ENCODE measurements around the gene BRAF.

DNA sequence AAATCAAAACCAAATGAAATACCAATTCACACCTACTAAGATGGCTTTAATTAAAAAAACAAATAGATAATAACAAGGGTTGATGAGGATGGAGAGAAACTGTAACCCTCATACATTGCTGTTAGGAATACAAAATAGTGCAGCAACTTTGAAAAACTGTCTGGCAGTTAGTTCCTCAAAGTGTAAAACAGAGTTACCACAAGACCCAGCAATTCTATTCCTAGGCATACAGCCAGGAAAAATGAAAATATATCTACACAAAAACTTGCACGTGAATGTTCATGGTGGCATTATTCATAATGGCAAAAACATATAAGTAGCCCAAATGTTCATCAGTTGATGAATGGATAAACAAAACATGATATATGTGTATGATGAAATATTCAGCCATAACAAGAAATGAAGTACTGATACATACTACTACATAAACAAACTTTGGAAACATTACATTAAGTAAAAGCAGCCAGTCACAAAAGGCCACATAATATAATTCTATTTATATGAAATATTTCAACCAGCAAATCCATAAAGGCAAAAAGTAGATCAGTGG, 83.5 kb downstream of the BRAF start:
- TF ChIP-seq, protein P1, sequence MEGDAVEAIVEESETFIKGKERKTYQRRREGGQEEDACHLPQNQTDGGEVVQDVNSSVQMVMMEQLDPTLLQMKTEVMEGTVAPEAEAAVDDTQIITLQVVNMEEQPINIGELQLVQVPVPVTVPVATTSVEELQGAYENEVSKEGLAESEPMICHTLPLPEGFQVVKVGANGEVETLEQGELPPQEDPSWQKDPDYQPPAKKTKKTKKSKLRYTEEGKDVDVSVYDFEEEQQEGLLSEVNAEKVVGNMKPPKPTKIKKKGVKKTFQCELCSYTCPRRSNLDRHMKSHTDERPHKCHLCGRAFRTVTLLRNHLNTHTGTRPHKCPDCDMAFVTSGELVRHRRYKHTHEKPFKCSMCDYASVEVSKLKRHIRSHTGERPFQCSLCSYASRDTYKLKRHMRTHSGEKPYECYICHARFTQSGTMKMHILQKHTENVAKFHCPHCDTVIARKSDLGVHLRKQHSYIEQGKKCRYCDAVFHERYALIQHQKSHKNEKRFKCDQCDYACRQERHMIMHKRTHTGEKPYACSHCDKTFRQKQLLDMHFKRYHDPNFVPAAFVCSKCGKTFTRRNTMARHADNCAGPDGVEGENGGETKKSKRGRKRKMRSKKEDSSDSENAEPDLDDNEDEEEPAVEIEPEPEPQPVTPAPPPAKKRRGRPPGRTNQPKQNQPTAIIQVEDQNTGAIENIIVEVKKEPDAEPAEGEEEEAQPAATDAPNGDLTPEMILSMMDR (IDR thresholded peaks at IDR 0.05) = no peak
- TF ChIP-seq EZH2 (IDR thresholded peaks at IDR 0.05) = no peak
